Stimulated activated CD4-positive, alpha-beta T cell treated with anti-CD3 and anti-CD28 coated beads, Interleukin-12 subunit alpha, Interleukin-12 subunit beta, amount 100 ng/mL, for 48 hours (primary cell): ENCODE results near the gene CHDH.

Experiments used
- DNase-seq, 3 donors: peaks; one replicate each; pipeline ENCODE4 v3.0.0-alpha.2; 2020; ENCODE audit warnings: low read depth in 2 of 3, low spot score in 1 of 3

Gene CHDH

DNA sequence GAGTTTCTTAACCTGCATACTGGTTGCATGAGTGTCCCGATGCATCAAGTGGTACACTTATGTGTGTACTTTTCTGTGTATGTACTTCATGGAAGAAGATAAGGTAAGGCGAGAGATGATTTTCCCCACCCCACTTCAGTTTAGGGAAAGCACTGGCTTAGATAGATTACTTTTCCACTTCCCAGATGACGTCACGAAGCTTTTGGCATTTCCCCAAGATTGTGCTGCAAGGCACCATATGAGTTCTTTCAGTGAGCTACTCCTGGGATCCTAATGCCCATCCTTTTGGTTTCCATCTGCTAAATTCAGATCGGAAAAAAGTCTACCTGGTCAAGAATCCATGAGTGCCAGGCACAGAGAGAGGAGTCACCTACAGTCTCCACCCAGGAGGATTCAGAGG, 4.7 kb upstream of the CHDH start:
- no peak for DNase-seq

DNA sequence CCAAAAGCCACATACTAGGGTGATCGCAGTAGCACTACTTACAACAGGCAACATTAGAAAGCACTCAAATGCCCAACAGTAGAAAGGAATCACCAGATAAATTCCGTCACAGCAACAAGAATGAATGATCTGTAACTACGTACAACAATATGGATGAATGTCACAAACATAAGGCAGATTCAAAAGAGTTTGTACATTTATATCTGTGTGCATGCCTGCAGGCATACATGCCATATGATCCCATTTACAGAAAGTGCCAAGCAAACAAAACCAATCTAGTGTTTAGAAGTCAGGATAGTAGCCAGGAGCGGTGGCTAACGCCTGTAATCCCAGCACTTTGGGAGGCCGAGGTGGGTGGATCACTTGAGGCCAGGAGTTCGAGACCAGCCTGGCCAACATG, 3.7 kb upstream of the CHDH start:
- DNase-seq: no peak

DNA sequence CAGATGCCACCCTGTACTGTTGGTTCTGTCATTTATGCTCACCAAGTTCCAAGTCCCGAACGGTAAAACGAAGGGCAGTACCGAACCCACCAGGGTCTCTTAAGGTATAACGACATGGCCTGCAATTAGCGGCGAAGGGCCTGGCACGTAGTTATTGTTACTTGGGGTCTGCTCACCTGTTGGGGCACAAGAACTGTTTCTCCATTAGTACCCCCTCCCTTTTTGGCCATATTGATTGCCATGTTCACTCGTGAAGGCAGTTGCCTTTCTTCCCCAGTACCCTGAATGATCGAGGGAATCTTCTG, 584 bp upstream of the CHDH start:
- DNase-seq: no peak

DNA sequence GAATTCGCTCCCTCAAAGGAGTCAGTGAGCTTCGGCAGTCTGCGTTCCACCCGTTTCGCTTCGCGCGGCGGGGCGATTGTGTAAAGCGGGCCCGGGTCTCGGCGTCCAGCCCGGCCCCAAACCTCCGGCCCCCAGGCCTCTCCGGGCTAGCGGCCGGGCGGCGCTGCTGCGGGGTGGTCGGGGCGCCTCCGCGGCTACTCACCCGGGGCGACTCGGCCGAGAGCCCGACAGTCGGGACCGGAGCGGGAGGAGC, 412 bp downstream of the CHDH start:
- DNase-seq: no peak

DNA sequence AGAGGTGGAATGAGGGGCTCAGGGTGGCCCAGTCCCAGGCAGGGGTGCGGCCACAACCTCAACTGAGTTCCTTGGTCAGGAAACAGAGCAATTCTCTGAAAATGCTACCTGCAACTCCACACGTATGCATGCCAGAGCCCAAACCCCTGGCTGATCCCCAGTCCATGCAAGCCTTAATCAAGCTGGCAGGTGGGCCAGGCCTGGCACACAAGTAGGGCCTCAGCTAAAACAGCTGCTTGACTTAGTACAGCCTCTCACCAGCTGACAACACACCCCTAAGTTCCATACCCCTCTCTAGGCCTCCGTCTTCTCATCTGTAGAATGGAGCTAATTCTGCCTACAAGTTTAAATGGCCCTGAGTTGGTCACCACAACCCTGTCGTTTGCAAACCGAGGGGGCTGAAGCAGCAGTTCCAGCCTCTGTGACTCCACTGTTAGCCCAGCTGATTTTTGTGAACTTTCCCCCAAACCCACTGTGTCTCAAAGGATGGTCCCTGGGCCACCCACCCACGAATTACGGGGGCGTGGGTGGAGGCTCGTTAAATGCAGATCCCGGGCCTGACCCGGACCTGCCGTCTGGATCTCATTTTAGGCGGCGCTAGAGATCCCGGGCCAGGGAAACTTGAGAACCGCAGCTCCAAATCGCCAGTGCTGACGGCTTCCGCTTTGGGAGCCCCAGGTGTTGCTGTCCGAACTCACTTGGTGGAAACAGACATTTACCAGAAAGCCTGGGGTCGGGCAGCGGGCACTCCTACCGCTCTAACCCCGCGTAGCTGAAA, 927 bp downstream of the CHDH start:
- no peak for DNase-seq

DNA sequence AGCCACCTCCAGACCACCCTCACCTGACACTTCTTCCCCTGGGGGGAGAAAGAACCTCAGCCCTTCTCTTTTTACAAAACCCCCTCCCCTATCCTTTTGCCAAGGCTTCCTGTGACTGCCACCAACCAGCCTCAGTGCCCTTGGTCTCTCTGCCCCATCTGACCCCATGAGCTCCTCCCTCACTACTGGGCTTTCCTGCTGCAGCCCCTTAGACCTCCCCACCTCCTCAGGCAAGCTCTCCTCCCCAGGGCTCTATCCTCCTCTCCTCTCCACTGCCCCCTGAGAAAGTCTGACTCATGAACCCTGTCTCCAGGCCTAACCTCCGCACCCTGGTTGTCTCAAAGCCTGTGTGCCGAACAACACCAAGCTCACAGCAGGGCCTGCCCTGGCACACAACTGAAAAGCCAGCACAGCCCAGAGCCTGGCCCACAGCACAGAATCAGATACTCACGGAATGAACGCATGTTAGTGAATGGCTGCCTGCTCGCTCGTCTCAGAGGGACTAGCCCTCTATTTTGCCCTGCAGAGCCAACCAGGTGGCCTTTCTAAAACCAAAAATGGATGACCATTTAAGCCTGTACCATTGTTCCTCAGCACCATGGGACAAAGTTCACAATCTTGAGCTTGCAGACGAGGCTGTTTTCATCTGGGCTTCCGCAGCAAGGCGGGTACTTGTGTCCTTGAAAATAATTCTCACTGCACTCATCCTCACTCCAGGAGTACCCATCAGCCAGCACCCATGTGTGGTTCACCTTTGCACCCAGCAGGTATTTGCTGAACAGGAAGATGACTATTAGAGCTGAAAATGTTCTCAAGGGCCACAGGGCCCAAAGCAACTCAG, 1.7 kb downstream of the CHDH start:
- no peak for DNase-seq

DNA sequence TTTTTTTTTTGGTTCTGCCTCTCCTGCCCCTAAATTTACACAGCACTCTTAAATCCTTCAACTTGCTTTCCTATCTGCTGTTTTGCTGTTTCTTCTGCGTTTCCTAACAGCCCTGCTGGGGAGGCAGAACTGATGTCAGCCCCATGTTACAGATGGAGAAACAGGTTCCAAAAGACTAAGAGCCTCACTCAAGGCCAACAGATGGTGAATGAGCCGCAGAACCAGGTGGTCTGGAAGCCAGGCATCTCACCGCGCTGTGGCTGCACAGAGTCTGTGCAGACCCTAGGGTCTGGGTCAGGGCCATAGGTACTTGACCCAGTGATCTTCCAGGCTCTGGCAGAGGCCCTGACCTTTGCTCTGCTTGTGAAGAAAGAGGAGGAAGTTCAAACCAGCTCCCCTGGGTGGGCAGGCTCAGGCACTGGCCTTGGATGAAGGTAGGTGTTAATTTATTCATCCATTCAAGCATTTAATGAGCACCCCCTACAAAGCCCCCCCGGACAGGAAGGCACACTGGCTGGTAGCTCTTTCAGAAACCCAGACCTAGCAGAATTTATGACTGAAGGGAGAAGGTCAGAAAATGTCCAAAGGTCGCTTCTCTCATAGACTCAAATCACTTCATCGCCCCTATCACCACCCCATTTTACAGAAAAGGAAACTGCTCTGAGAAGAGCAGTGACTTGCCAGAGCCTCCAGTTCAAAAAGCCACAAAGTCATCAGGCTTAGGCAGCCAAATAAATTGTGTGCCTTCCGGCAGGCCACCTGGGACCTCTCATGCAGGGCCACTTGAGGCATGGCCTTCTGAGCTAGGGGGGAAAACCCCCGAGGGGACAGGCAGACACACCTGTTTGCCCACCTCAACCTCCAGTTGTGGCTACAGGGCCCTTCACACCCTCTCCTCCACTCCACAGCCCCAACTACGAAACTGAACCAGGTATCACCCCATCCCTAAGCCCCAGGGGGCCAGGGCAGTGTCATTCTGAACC, 2.7 kb downstream of the CHDH start:
- DNase-seq: no peak

DNA sequence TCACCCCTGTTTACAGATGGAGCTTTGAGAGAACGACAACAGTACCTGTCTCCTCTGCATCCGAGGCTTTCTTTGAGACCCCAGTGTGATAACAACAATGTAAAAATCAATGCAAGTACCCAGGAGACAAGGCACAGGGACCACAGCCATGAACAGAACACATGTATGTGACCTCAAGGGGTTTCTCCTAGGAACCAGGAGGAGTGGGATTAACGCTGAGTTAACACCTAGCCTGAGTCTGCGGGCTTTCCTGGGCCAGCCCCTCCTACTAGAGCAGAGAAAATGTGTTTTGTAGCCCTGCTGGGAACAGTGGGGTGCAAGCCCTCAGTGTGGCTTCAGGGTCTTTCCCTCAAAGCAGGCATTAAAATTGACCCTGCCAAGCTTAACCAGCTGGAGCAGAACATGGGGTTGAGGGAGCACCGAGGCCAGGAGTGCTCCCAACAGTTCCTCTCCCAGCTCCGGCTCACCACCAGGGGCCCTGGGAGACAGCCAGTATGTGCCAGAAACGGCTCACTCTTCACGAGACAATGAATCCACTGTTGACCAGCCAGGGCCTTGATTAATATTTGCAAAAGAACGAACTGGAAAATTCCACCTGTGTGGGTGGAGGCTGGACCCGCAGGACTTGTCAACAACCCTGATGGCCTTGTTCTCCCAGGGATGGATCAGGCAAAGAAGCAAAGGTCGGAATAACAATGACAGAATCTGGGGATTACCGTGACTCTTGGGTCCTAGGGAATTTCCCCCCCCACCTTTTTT, 3.6 kb downstream of the CHDH start:
- DNase-seq: no peak

DNA sequence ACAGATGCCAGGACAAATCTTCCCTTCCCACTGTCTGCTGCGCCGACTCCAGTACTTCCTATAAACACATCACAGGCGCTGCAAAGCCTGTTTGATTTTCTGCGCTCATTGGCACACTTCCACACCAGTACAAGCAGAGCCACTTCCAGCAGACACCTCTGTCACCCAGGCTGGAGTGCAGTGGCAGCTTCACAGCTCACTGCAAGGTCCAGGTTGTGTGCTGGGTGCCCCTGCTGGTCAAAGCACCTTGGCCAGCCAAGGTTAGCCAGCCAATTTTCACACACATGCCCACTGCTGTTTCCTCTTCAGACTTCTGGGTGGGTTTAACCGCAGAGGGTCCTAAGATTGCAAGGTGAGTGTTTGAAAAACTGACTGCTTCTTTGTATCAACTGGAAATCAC, 4.9 kb downstream of the CHDH start:
- DNase-seq: no peak

DNA sequence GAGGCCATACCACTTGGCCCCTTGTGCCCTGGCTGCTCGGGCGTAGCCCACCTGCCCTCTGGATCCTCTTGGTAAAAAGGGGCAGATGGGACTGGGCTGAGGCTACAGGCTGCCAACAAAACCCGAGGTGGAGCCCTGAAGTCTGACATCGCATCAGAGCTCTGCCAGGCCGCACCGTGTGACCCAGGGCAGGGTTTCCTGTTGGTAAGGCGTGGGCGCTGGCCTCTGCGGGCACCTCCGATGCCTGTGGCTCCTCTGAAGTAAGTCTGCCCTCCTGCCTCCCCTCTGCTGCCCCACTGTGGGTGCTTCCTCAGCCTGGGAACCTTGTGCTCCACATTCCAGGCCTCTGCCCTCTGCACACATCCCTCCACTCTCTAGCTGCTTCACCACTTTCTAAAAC, 8.9 kb downstream of the CHDH start:
- no peak for DNase-seq

DNA sequence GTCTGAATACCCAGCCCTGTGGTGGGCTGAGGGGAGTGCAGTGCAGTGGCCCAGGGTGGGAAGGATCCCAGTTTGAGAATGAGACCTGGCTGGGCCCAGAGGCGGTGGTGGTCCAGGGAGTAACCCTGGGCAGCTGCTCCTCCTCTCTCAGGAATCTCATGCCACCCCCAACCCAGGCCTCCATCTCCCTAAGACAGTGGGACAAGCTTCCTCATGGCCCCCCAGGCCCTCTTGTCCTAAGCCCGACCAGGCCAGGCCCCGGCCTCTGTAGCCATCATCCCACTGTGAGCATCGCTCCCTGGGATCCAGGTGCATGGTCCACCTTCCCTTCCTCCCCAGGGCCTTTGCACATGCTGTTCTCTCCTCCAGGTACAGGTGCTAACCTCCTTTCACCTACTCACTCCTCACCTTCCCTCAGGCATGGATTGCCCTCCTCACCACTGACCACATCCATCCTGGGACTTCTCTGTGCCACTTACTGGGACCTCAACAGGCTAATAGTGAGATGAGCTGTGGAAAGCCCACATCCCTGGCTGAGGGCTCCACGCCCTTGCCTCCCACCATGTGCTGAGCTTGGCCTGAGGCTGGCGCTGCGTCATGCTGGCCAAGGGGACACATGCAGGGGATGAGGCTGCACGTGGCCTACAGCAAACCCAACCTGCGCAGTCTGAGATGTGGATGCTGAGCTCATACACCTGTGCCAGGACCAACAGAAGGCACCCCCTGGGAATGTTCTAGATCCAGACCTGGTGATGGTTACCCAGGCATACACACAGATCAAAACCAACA, 9.9 kb downstream of the CHDH start:
- no peak for DNase-seq

DNA sequence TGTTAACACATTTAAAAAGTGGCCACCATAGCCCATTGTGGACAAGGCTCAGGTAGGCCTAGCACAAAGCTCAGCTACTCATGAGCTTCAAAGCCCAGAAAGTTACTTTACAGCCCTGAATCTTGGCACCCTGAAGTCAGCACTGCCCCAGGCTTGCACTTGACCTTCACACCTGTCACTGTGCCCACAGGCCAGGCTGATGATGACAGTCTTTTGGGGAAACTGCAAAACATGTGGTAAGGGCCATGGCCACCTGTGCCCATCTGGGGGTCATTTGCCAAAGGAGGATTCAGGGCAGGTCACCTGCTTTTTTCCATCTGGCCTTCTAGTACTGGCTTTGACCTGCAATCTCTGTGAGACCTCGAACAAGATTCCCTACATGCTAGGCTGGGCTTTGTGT, 11.0 kb downstream of the CHDH start:
- no peak for DNase-seq

DNA sequence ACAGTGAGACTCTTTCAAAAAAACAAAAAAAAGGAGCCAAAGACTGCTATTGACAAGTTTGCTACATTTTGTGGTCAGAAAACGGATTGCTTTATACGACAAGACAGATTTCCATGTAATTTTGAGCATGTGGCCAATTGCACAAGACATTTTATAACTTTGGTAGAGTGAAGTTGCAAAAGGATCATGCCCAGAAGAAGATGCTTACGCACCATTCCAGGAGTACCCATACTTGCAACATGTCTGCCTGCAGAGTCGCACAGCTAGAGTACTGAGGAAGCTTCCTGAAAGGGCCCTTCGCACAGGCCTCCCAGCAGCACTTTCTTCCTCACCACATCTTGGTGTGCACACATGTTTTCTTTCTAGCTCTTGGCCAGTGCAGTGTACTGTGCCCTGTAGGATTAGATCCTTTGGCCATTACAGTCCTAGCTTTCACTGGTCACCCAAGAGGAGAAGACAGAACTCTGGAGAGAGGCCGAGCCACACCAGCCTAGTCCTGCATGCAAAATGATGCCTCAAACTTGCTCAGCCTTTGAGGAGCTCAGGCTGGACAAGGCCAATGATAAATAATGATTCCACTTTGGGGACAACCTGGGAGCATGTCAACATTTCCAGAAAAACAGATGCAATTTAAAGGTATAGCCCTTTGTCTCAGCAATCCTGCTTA, 11.7 kb downstream of the CHDH start:
- no peak for DNase-seq

DNA sequence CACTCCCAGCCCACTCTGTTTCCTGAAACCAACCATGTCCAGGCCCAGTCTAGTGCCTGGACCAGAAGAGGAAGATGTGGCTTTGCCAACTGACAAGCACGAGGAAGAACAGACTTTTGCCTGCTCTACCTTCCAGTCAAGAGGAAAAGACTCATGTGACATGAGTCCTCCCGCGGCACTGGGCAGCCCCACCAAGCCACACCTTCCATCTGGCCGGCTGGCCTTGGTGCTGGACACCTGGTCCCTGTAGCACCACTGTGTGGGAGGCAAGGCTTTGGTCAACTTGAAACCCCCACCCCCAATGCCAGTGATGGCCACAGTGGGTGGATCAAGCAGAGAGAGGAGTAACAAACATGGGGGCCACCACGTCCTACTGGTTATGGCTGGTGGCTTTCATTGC, 12.5 kb downstream of the CHDH start:
- DNase-seq: no peak

DNA sequence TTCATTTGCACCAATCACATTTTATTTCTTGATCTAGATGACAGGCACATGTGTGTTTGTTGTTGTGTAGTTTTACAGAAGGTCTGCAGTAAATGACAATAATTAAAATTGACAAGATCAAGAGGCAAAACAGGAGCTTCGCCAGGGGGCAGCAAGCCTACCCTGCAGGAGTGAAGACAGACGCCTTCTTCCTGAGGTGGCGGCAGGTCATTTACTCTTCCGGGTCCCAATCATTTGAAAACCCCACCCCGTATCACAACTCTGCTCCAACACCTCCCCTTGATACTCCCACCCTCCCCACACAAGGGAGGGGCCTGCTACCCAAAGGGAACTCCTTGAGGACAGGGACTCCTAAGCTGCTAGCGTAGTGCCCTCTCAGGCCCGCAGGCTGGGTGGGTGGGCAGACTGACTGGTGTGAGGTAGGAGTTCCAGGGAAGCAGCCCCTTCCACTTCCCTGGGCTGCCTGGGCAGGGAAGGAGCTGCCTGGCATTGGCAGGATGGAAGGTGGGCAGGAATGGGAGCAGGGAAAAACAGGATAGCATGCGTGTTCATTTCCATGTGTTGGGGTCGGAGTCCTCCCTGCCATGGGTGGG, 13.1 kb downstream of the CHDH start:
- DNase-seq: no peak

DNA sequence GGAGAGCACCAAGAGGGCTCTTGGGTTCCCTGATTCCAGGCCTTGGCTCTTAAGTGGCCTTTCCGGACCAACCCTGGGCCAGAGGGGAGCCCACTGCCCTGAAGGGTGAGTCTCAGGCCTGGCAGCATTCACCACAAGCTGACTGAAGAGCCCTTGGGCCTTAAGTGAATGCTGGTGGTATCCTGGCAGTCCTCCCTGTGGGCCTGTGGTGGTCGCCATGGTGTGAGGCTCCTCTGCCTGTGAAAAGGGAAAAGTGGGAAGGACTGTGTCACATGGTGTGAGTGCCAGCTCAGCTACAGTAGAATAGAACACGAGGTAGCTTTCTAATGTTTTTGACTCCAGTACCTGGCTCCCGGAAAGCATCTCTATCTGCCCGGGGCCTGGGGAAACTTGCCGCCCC, 15.3 kb downstream of the CHDH start:
- no peak for DNase-seq

DNA sequence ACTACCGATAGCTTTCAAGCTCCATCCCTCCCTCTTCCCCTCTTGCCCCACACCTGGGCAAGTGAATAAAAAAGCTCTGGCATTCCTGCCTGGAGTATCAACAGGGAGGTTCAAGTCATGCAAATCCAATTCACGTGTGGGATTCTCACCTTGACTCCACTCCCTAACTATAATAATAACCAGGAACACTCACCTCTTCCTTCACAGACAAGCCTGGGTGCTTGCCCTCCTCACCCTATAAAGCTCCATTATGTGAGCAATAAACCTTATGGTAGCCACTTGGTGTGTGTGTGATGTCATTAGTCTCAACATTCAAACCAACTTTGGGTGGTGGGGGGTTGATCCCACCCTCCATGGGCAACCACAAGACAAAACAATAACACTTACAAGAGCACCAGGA, 16.6 kb downstream of the CHDH start:
- DNase-seq: no peak

DNA sequence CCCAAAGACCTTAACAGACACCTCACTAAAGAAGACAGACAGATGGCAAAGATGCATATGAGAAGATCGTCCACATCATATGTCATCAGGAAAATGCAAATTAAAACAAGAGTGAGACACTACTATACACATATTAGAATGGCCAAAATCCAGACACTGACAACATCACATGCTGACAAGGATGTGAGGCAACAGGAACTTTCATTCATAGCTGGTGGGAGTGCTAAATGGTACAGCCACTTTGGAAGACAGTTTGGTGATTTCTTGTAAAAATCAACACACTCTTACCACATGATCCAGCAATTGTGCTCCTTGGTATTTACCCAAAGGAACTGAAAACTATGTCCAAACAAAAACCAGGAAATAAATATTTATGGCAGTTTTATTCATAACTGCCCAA, 17.6 kb downstream of the CHDH start:
- DNase-seq: no peak

DNA sequence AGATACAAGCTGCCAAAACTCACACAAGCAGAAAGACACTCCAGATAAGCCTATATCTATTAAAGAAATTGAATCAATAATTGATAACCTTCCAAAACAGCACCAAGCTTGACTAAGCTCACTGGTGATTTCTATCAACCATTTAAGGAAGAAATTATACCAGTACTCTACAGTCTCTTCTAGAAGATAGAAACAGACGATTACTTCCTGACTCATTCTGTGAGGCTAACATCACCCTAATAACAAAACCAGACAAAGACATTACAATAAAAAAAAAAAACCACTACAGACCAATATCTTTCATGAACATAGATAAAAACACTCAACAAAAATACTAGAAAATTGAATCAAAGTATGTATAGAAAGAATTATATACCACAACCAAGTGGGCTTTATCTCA, 20.2 kb downstream of the CHDH start:
- no peak for DNase-seq

DNA sequence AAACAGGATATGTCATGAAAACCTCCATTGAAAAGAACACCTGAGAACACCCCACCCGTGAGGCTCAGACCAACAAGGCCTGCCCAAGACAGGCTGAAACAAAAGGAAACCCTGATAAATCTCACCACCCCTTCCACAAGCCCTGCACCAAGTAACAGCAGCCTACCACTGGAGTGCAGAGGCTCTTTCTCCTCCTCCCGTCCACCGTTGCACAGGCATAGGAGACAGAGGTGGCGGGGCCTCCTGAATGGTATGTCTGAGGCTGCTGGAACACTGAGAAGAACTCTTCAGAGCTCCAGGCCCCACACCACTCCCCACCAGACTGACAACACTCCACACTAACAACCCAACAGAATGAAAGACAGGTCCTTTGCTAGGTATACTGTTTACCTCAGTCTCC, 21.4 kb downstream of the CHDH start:
- DNase-seq: no peak
